HEK293 (cell line): ENCODE data around the gene MLLT10.

Experiments used
- CTCF ChIA-PET: fragments of 350-600 bp; formaldehyde crosslinking; extraction: SDS; loops from one replicate; lab custom pipeline; 2021; ENCODE audit warnings: antibody characterized with exemption; lab: Yijun Ruan, JAX
- POLR2A ChIA-PET: fragments of 300-600 bp; formaldehyde crosslinking; extraction: SDS; loops from one replicate; lab custom pipeline; 2020; ENCODE audit warnings: antibody characterized with exemption, inconsistent platforms; lab: Yijun Ruan, JAX
- H3K27ac ChIP-seq: fragments of 200-500 bp; sonication (Bioruptor generic); 2 replicates; pipeline ENCODE4 v1.5.1; 2014; ENCODE audit warnings: low read depth, low read length, control low read depth, inconsistent platforms; ENCODE audit errors: extremely low read depth
- H3K36me3 ChIP-seq, 2 experiments: fragments of 200-500 bp in 1 of 2; sonication (Bioruptor generic) in 1 of 2; 1 replicate in 1 of 2; 2 replicates in 1 of 2; pipeline ENCODE4 v1.5.1; 2014 to 2017; ENCODE audit warnings: inconsistent platforms in 2 of 2, low read length in 2 of 2; ENCODE audit not compliant: control insufficient read depth in 2 of 2, insufficient read depth in 1 of 2
- H3K4me1 ChIP-seq: fragments of 200-500 bp; sonication (Bioruptor generic); 2 replicates; pipeline ENCODE4 v1.5.1; 2014; ENCODE audit warnings: mild to moderate bottlenecking, low read length, inconsistent platforms; ENCODE audit not compliant: control insufficient read depth, insufficient read depth
- H3K4me3 ChIP-seq: 2 replicates; pipeline ENCODE4 v1.5.1; 2011; ENCODE audit warnings: low read depth, mild to moderate bottlenecking, control low read depth, low read length, moderate library complexity
- H3K9me3 ChIP-seq: fragments of 200-500 bp; sonication (Bioruptor generic); 2 replicates; pipeline ENCODE4 v1.5.1; 2014; ENCODE audit warnings: low read depth, low read length, inconsistent platforms; ENCODE audit not compliant: control insufficient read depth, insufficient read depth
- MEIS1 ChIP-seq: sonication (generic); formaldehyde crosslinking; IDR thresholded peaks from 2 replicates; pipeline ENCODE4 v1.8.1; 2022; ENCODE audit warnings: missing genetic modification reagents, mild to moderate bottlenecking, borderline replicate concordance
- PRDM1 ChIP-seq: fragments of 450-650 bp; formaldehyde crosslinking; IDR thresholded peaks from 2 replicates; pipeline ENCODE4; 2016; ENCODE audit warnings: missing biosample characterization, missing genetic modification characterization
- RBAK ChIP-seq: fragments of 450-650 bp; formaldehyde crosslinking; IDR thresholded peaks from 2 replicates; pipeline ENCODE4 v1.5.1; 2016; ENCODE audit warnings: missing biosample characterization, missing genetic modification characterization
- SCRT2 ChIP-seq: fragments of 450-650 bp; formaldehyde crosslinking; IDR thresholded peaks from 2 replicates; pipeline ENCODE4 v1.5.1; 2016; ENCODE audit warnings: missing biosample characterization, missing genetic modification characterization
- SETDB1 ChIP-seq: IDR thresholded peaks from one replicate; pipeline ENCODE4 v1.6.1; 2017; ENCODE audit warnings: mild to moderate bottlenecking, low read length, moderate library complexity, mixed read lengths; ENCODE audit not compliant: insufficient read length
- SP7 ChIP-seq: fragments of 450-650 bp; formaldehyde crosslinking; IDR thresholded peaks from 2 replicates; pipeline ENCODE4 v1.5.1; 2016; ENCODE audit warnings: missing biosample characterization, missing genetic modification characterization
- ZBTB17 ChIP-seq: fragments of 450-650 bp; formaldehyde crosslinking; IDR thresholded peaks from 2 replicates; pipeline ENCODE4 v1.5.1; 2016; ENCODE audit warnings: missing biosample characterization, missing genetic modification characterization
- ZNF16 ChIP-seq: fragments of 450-650 bp; formaldehyde crosslinking; IDR thresholded peaks from 2 replicates; pipeline ENCODE4 v1.5.1; 2016; ENCODE audit warnings: low read depth, missing biosample characterization, missing genetic modification characterization
- ZNF174 ChIP-seq: fragments of 450-650 bp; formaldehyde crosslinking; IDR thresholded peaks from 2 replicates; pipeline ENCODE4 v1.5.0; 2017; ENCODE audit warnings: missing biosample characterization, mild to moderate bottlenecking, missing genetic modification characterization
- ZNF184 ChIP-seq: fragments of 450-650 bp; IDR thresholded peaks from 2 replicates; pipeline ENCODE4 v1.5.1; 2018; ENCODE audit warnings: missing biosample characterization, mild to moderate bottlenecking, missing genetic modification characterization
- ZNF223 ChIP-seq: fragments of 450-650 bp; formaldehyde crosslinking; IDR thresholded peaks from 2 replicates; pipeline ENCODE4 v1.5.1; 2016; ENCODE audit warnings: missing biosample characterization, missing genetic modification characterization
- ZNF280D ChIP-seq: fragments of 450-650 bp; formaldehyde crosslinking; IDR thresholded peaks from 2 replicates; pipeline ENCODE4 v1.5.1; 2016; ENCODE audit warnings: missing biosample characterization, missing genetic modification characterization
- ZNF335 ChIP-seq: fragments of 450-650 bp; formaldehyde crosslinking; conservative IDR thresholded peaks from 2 replicates; pipeline ENCODE4 v1.5.1; 2016; ENCODE audit warnings: missing biosample characterization, missing genetic modification characterization
- ZNF350 ChIP-seq: fragments of 450-650 bp; formaldehyde crosslinking; IDR thresholded peaks from 2 replicates; pipeline ENCODE4 v1.5.0; 2017; ENCODE audit warnings: missing biosample characterization, mild to moderate bottlenecking, missing genetic modification characterization
- ZNF449 ChIP-seq: fragments of 450-650 bp; formaldehyde crosslinking; IDR thresholded peaks from 2 replicates; pipeline ENCODE4 v1.5.1; 2017; ENCODE audit warnings: missing biosample characterization, mild to moderate bottlenecking, missing genetic modification characterization, moderate library complexity
- ZNF473 ChIP-seq: fragments of 450-650 bp; formaldehyde crosslinking; IDR thresholded peaks from 2 replicates; pipeline ENCODE4 v1.5.1; 2017; ENCODE audit warnings: missing biosample characterization, missing genetic modification characterization
- ZNF510 ChIP-seq: fragments of 450-650 bp; formaldehyde crosslinking; IDR thresholded peaks from 2 replicates; pipeline ENCODE4 v1.5.1; 2018; ENCODE audit warnings: mild to moderate bottlenecking, missing genetic modification characterization, missing biosample characterization; ENCODE audit not compliant: insufficient replicate concordance
- ZNF558 ChIP-seq: fragments of 450-650 bp; formaldehyde crosslinking; IDR thresholded peaks from 2 replicates; pipeline ENCODE4 v1.5.1; 2016; ENCODE audit warnings: missing biosample characterization, missing genetic modification characterization
- ZNF560 ChIP-seq: fragments of 450-650 bp; formaldehyde crosslinking; IDR thresholded peaks from 2 replicates; pipeline ENCODE4 v1.5.1; 2017; ENCODE audit warnings: missing biosample characterization, missing genetic modification characterization, borderline replicate concordance
- ZNF571 ChIP-seq: fragments of 450-650 bp; formaldehyde crosslinking; IDR thresholded peaks from 2 replicates; pipeline ENCODE4 v1.5.0; 2017; ENCODE audit warnings: missing biosample characterization, missing genetic modification characterization
- ZNF585B ChIP-seq: fragments of 450-650 bp; formaldehyde crosslinking; IDR thresholded peaks from 2 replicates; pipeline ENCODE4 v1.5.1; 2016; ENCODE audit warnings: missing biosample characterization, missing genetic modification characterization
- ZNF677 ChIP-seq: fragments of 450-650 bp; IDR thresholded peaks from 2 replicates; pipeline ENCODE4 v1.5.0; 2018; ENCODE audit warnings: missing biosample characterization, mild to moderate bottlenecking, missing genetic modification characterization, moderate library complexity
- ZNF701 ChIP-seq: fragments of 450-650 bp; formaldehyde crosslinking; IDR thresholded peaks from 2 replicates; pipeline ENCODE4 v1.5.1; 2016; ENCODE audit warnings: missing biosample characterization, missing genetic modification characterization
- ZNF777 ChIP-seq: fragments of 450-650 bp; formaldehyde crosslinking; IDR thresholded peaks from 2 replicates; pipeline ENCODE4 v1.5.1; 2017; ENCODE audit warnings: missing biosample characterization, missing genetic modification characterization, borderline replicate concordance
- ZNF792 ChIP-seq: fragments of 450-650 bp; formaldehyde crosslinking; IDR thresholded peaks from 2 replicates; pipeline ENCODE4 v1.5.1; 2016; ENCODE audit warnings: missing biosample characterization, missing genetic modification characterization
- ZNF830 ChIP-seq: fragments of 450-650 bp; IDR thresholded peaks from 2 replicates; pipeline ENCODE4 v1.5.0; 2018; ENCODE audit warnings: missing biosample characterization, missing genetic modification characterization, low read depth, mild to moderate bottlenecking, moderate library complexity

Gene MLLT10

DNA sequence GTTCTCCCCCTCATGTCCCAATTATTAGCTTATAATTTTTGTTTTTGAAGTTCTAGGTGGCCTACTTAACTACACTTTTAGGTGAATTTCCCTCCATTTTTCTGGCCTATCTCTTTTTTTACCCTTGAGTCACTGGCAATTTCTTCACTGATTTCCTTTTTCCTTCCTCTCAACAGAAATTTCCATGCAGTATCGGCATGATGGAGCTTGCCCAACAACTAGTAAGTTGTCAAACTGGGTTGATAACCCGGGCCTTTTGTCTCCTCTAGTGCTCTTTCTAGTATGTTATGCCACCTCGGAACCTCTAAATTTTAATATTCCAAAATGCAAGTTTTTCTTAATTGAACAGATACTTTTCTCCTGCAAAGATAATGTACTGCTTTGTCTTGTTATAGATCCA lies 147.1 kb downstream of the MLLT10 start:
- H3K27ac ChIP-seq: no peak overlapping the region
- H3K4me3 ChIP-seq: no peak overlapping the region
- CTCF ChIA-PET: interaction anchor here (0.6 to 0.7 kb wide), 2 partner anchors 48 to 59 kb away, joined by 3 to 4 read pairs; no protein-coding TSS in a partner anchor
- TF ChIP-seq RBAK (no peak), ZNF335 (no peak), SETDB1 (no peak), ZNF174 (no peak), ZNF677 (tag by site-specific recombination) (no peak), ZNF350 (tag by site-specific recombination) (no peak), ZNF585B (tag by site-specific recombination) (no peak), ZNF571 (tag by site-specific recombination) (no peak)
- no peaks in the 10 kb centered on the region for H3K9me3 ChIP-seq
- peaks cover 0 to 3% of the 10 kb centered on the region in 2 experiments; a peak in 2 of 3 replicates for H3K36me3 ChIP-seq
- POLR2A ChIA-PET: no interaction called here
- no peaks in the 10 kb centered on the region for H3K4me1 ChIP-seq

- H3K27ac ChIP-seq: no peak overlapping the region
These were observed 153.4 kb downstream of the MLLT10 start for GRCh38 chr10:21687266-21688008.

More at GRCh38 chr10:21687266-21688008, 153.4 kb downstream of the MLLT10 start:
- no peak for TF ChIP-seq ZNF473 (tag by site-specific recombination)
- 0 out of 2 replicates have a peak, but pooled peaks have one; percentile 46 for TF ChIP-seq SP7
- TF ChIP-seq ZNF449 (tag by site-specific recombination): no peak
- TF ChIP-seq SCRT2 (tag by site-specific recombination): peak; percentile 58; the same call in 1 of the 2 replicates
- TF ChIP-seq ZNF558 (tag by site-specific recombination): no peak
- no peak for TF ChIP-seq ZNF184 (tag by site-specific recombination)
- TF ChIP-seq ZNF223 (tag by site-specific recombination): no peak
- no peak for TF ChIP-seq ZNF510 (tag by site-specific recombination)
- TF ChIP-seq ZNF560 (tag by site-specific recombination): no peak
- no peak for TF ChIP-seq MEIS1 (CRISPR knock-in tag)
- TF ChIP-seq ZNF16 (tag by site-specific recombination): no peak
- no peak for TF ChIP-seq ZNF830 (tag by site-specific recombination)
- TF ChIP-seq PRDM1 (tag by site-specific recombination): no peak
- TF ChIP-seq ZNF701: no peak
- TF ChIP-seq ZNF777 (tag by site-specific recombination): no peak
- peak; percentile 46; the same call in 1 of the 2 replicates for TF ChIP-seq ZBTB17
- no peak for TF ChIP-seq ZNF280D (tag by site-specific recombination)
- no peak for TF ChIP-seq ZNF792 (tag by site-specific recombination)
- Histone ChIP-seq H3K4me1 (no peaks in the 10 kb centered on the region), H3K9me3 (no peaks in the 10 kb centered on the region), H3K4me3 (no peak overlapping the region), H3K36me3 (no peaks in the 10 kb centered on the region; a peak in 1 of 3 replicates)
- CTCF ChIA-PET: interaction anchor here (0.6 kb wide), 2 partner anchors 21 to 218 kb away, joined by 3 to 4 read pairs; no protein-coding TSS in a partner anchor
- POLR2A ChIA-PET: no interaction called here
